Endothelial cell of umbilical vein (primary cell): ENCODE measurements around the gene DGCR2. TPM values are rescaled to one million over a fixed set of nuclear protein-coding genes. Genes with fewer than 3 reads are reported as not detected.

Experiments
- BruUV-seq: library from RNA; stranded (reverse); fragments of 400-500 nt; replicated peaks from 2 replicates; lab custom pipeline; 2021; lab: Mats Ljungman, UMichigan
- CTCF ChIA-PET: fragments of 300-600, 350-600 bp; sonication (Branson Sonifier 250); formaldehyde crosslinking; loops from one replicate; lab custom pipeline; 2021; ENCODE audit warnings: antibody characterized with exemption, inconsistent platforms; lab: Charles Lee
- POLR2A ChIA-PET: fragments of 300-600, 350-600 bp; sonication (Branson Sonifier 250); formaldehyde crosslinking; loops from one replicate; lab custom pipeline; 2021; ENCODE audit warnings: antibody characterized with exemption, inconsistent platforms; lab: Charles Lee
- DNase-seq: peaks from one replicate; pipeline ENCODE4 v3.0.0-alpha.2; 2011; ENCODE audit warnings: low read depth, low spot score
- FAIRE-seq: peaks from 2 replicates; lab custom pipeline; 2011; peaks lifted over from hg19 to GRCh38; lab: Jason Lieb, UNC
- H2AFZ ChIP-seq: 2 replicates; pipeline ENCODE4 v1.6.0; 2012; ENCODE audit warnings: low read depth, low read length, control low read depth, inconsistent platforms
- H3K27ac ChIP-seq: 2 replicates; pipeline ENCODE4 v1.5.1; 2011; ENCODE audit warnings: low read depth, mild to moderate bottlenecking, control low read depth, low read length, moderate library complexity; ENCODE audit not compliant: insufficient read depth
- H3K27me3 ChIP-seq, 2 experiments: 2 replicates each; pipeline versions ENCODE4 v1.6.0 to v1.6.1; 2011; ENCODE audit warnings: low read length in 2 of 2, mixed read lengths in 1 of 2; ENCODE audit not compliant: control insufficient read depth in 2 of 2, insufficient read depth in 2 of 2
- H3K36me3 ChIP-seq, 2 experiments: 2 replicates in 1 of 2; 3 replicates in 1 of 2; pipeline ENCODE4 v1.5.1; 2011; ENCODE audit warnings: low read length in 2 of 2, mild to moderate bottlenecking in 1 of 2, moderate library complexity in 1 of 2; ENCODE audit not compliant: control insufficient read depth in 2 of 2, insufficient read depth in 2 of 2; ENCODE audit errors: extremely low read depth in 1 of 2
- H3K4me1 ChIP-seq: 3 replicates; pipeline ENCODE4 v1.5.1; 2011; ENCODE audit warnings: mild to moderate bottlenecking, low read length; ENCODE audit not compliant: control insufficient read depth, insufficient read depth; ENCODE audit errors: extremely low read depth
- H3K4me2 ChIP-seq: 2 replicates; pipeline ENCODE4 v1.6.1; 2011; ENCODE audit warnings: low read length, control low read depth, mixed read lengths; ENCODE audit not compliant: insufficient read depth
- H3K4me3 ChIP-seq, 3 experiments: fragments of 200-600 bp in 1 of 3; sonication (generic), shearing (Covaris generic) in 1 of 3; replicated peaks in 1 of 3; 2 replicates each; pipeline ENCODE4 v1.5.1; 2011 to 2016; ENCODE audit warnings: control low read depth in 3 of 3, low read length in 3 of 3, mild to moderate bottlenecking in 2 of 3, inconsistent platforms in 1 of 3, low read depth in 1 of 3, moderate library complexity in 1 of 3; ENCODE audit not compliant: insufficient read depth in 1 of 3
- H3K79me2 ChIP-seq: 2 replicates; pipeline ENCODE4 v1.6.0; 2012; ENCODE audit warnings: low read length, inconsistent platforms; ENCODE audit not compliant: control insufficient read depth, insufficient read depth
- H3K9ac ChIP-seq: replicated peaks from 2 replicates; pipeline ENCODE3; 2011; ENCODE audit warnings: low read length, control low read depth; ENCODE audit not compliant: insufficient read depth; ENCODE audit errors: extremely low read depth
- H3K9me1 ChIP-seq: replicated peaks from 3 replicates; pipeline ENCODE4 v1.6.0; 2011; ENCODE audit warnings: mild to moderate bottlenecking, low read length; ENCODE audit not compliant: control insufficient read depth, insufficient read depth; ENCODE audit errors: extremely low read depth
- H3K9me3 ChIP-seq: replicated peaks from 2 replicates; pipeline ENCODE4 v1.5.1; 2012; ENCODE audit warnings: low read length, inconsistent platforms; ENCODE audit not compliant: control insufficient read depth, insufficient read depth
- H4K20me1 ChIP-seq: replicated peaks from 2 replicates; pipeline ENCODE3; 2011; ENCODE audit warnings: mild to moderate bottlenecking, low read length; ENCODE audit not compliant: control insufficient read depth, insufficient read depth; ENCODE audit errors: extremely low read depth
- EZH2 ChIP-seq: IDR thresholded peaks from 2 replicates; pipeline ENCODE4 v1.6.1; 2012; ENCODE audit warnings: borderline replicate concordance, low read depth, mild to moderate bottlenecking, moderate library complexity, low read length, inconsistent platforms; ENCODE audit not compliant: severe bottlenecking
- FOS ChIP-seq: IDR thresholded peaks from 2 replicates; pipeline ENCODE4 v1.6.1; 2011; ENCODE audit warnings: mild to moderate bottlenecking, low read length, moderate library complexity, borderline replicate concordance; ENCODE audit not compliant: insufficient read depth
- GATA2 ChIP-seq: IDR thresholded peaks from 2 replicates; pipeline ENCODE4 v1.7.0; 2011; ENCODE audit warnings: low read depth, mild to moderate bottlenecking, moderate library complexity, mixed read lengths, low read length; ENCODE audit not compliant: insufficient read length, insufficient read depth
- JUN ChIP-seq: IDR thresholded peaks from 2 replicates; pipeline ENCODE4 v1.6.1; 2011; ENCODE audit warnings: borderline replicate concordance, low read depth; ENCODE audit not compliant: insufficient read length, insufficient read depth
- MYC ChIP-seq: IDR thresholded peaks from one replicate; pipeline ENCODE4 v1.6.1; 2011; ENCODE audit warnings: mild to moderate bottlenecking, low read depth, low read length
- POLR2A ChIP-seq: IDR thresholded peaks from 2 replicates; pipeline ENCODE4 v1.6.1; 2012; ENCODE audit warnings: low read depth, mild to moderate bottlenecking, control low read depth, low read length
- POLR2AphosphoS5 ChIP-seq: IDR thresholded peaks from 2 replicates; pipeline ENCODE4 v1.6.1; 2012; ENCODE audit warnings: low read depth, mild to moderate bottlenecking, control low read depth, low read length, moderate library complexity; ENCODE audit not compliant: insufficient read depth
- dilution Hi-C: fragments of 300-500 bp; cut with MboI; formaldehyde crosslinking; loops from one replicate; pipeline ENCODE4 v1.15.0; 2019; ENCODE audit warnings: low sequenced_read_pairs; ENCODE audit not compliant: extremely low pct_ligation_motif_present
- intact Hi-C: fragments of 100-400 bp; cut with micrococcal nuclease; formaldehyde crosslinking; loops from one replicate; pipeline ENCODE4 v1.10.0; 2022
- polyA plus RNA-seq, 4 experiments: library from polyadenylated mRNA; depleted of rRNA in 3 of 4; stranded (reverse) in 3 of 4; unstranded in 1 of 4; fragments of >200 nt; gene quantifications; 2 replicates each; pipeline versions ENCODE4 v1.2.1 to v1.2.3, GENCODE V29; 2011 to 2012; ENCODE audit warnings: missing spikeins in 1 of 4
- total RNA-seq: library from RNA; stranded (reverse); gene quantifications from 2 replicates; pipeline ENCODE4 v1.2.3, GENCODE V29; 2021
- TF ChIP-seq, protein P1 (sequence below): IDR thresholded peaks from 2 replicates; pipeline ENCODE4 v1.6.1; 2011; ENCODE audit not compliant: insufficient read depth, insufficient read length
- TF ChIP-seq, protein P2 (sequence below), 2 donors: IDR thresholded peaks; 1 replicate in 1 of 2; 2 replicates in 1 of 2; pipeline ENCODE4 v1.5.1; 2011; ENCODE audit warnings: low read length in 2 of 2, mild to moderate bottlenecking in 2 of 2, moderate library complexity in 2 of 2, control low read depth in 1 of 2, inconsistent platforms in 1 of 2, low read depth in 1 of 2; ENCODE audit not compliant: insufficient read depth in 1 of 2; ENCODE audit errors: extremely low read depth in 1 of 2

DGCR2 gene
- total and polyA plus RNA-seq, 2 donors (not counting 3 experiments of a cell fraction or from before 2014, with no cell fraction given), result 44.8 to 51.2 TPM

DNA sequence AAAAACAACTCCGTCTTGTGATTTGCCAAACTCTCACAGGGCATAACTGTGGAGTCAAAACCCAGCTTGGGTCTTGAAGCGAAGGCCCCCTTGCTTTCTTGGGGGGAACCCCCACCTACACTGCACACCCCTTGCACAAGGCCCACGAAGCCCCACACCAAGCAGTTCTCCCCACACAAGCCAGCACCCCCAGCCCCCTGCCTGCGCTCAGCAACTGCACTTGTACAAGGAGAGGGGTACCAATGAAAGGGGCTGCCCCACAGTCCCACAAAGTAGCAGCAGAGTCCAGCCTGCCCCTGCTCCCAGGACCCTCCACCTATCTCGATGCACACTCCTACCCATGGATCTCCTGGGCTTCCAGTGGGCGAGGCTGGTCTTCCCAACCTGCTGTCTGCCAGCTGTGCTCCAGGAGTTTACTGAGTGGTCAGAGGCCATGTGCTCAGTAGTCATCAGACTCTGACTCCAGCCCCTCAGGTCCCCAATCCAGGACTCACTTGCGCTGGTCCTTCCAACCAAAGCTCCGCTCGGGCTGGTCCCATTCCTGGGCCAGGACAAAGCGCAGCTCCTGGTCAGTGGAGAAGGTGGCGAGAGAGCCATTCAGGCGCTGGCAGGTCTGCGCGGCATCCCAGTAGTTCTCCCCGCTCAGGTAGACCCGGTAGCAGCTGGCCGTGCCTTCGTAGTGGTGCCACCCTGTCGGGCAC is 57.7 kb downstream of the DGCR2 start:
- H3K27me3 ChIP-seq, result no peaks in the 10 kb centered on the region
- H3K9me1 ChIP-seq, result no peaks in the 10 kb centered on the region
- intact Hi-C loops, result no loop called here
- FAIRE-seq (no peak), DNase-seq (no peak)
- no peak overlapping the region for H3K4me2 ChIP-seq
- ChIA-PET POLR2A (interaction anchor here (0.6 kb wide), 1 partner anchor 1918 kb away, joined by 4 read pairs; the partner anchor contains the start of gene LZTR1), CTCF (interaction anchor here (1.0 to 1.9 kb wide), 3 partner anchors 12 to 47 kb away, joined by 3 to 5 read pairs (median 3); no protein-coding TSS in a partner anchor)
- H3K4me1 ChIP-seq, result peaks cover 8% of the 10 kb centered on the region
- H3K27ac ChIP-seq, result no peak overlapping the region
- H3K9ac ChIP-seq, result no peak overlapping the region
- dilution Hi-C loops, result no loop called here
- peaks cover 5 to 37% of the 10 kb centered on the region in 2 experiments for H3K36me3 ChIP-seq
- BruUV-seq, result no TSS peak
- H3K79me2 ChIP-seq, result no peaks in the 10 kb centered on the region
- no peak overlapping the region for H3K4me3 ChIP-seq
- no peaks in the 10 kb centered on the region for H3K9me3 ChIP-seq
- no peak for TF ChIP-seq POLR2A
- TF ChIP-seq GATA2, result no peak
- TF ChIP-seq MYC, result no peak
- no peak for TF ChIP-seq EZH2
- TF ChIP-seq FOS, result no peak
- TF ChIP-seq POLR2AphosphoS5, result no peak
- TF ChIP-seq, protein P1, sequence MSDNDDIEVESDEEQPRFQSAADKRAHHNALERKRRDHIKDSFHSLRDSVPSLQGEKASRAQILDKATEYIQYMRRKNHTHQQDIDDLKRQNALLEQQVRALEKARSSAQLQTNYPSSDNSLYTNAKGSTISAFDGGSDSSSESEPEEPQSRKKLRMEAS, result no peak
- no peak for TF ChIP-seq JUN
- TF ChIP-seq, protein P2, sequence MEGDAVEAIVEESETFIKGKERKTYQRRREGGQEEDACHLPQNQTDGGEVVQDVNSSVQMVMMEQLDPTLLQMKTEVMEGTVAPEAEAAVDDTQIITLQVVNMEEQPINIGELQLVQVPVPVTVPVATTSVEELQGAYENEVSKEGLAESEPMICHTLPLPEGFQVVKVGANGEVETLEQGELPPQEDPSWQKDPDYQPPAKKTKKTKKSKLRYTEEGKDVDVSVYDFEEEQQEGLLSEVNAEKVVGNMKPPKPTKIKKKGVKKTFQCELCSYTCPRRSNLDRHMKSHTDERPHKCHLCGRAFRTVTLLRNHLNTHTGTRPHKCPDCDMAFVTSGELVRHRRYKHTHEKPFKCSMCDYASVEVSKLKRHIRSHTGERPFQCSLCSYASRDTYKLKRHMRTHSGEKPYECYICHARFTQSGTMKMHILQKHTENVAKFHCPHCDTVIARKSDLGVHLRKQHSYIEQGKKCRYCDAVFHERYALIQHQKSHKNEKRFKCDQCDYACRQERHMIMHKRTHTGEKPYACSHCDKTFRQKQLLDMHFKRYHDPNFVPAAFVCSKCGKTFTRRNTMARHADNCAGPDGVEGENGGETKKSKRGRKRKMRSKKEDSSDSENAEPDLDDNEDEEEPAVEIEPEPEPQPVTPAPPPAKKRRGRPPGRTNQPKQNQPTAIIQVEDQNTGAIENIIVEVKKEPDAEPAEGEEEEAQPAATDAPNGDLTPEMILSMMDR (IDR thresholded peaks at IDR 0.05; ENCODE audit: extremely low read depth in 1 of 2, insufficient read depth in 1 of 2, low read depth in 1 of 2, low read length in 2 of 2), result no peak
- no peak overlapping the region for H2AFZ ChIP-seq
- no peaks in the 10 kb centered on the region for H4K20me1 ChIP-seq
